Mammary epithelial cell (primary cell): ENCODE results near the gene TUT7.

Experiments
- CTCF ChIP-seq, 2 donors: IDR thresholded peaks in 1 of 2; conservative IDR thresholded peaks in 1 of 2; 2 replicates each; pipeline ENCODE4 v1.5.1; 2011 to 2012; ENCODE audit warnings: inconsistent platforms in 2 of 2, low read length in 2 of 2, mild to moderate bottlenecking in 2 of 2, control low read depth in 1 of 2, low read depth in 1 of 2; ENCODE audit not compliant: insufficient read depth in 1 of 2; ENCODE audit errors: extremely low read depth in 1 of 2
- EZH2 ChIP-seq: IDR thresholded peaks from 2 replicates; pipeline ENCODE4 v1.6.1; 2012; ENCODE audit warnings: low read length, inconsistent platforms, borderline replicate concordance

GRCh38 chr9:86256653-86257052 lies 97.6 kb downstream of the TUT7 start:
- TF ChIP-seq CTCF (conservative IDR thresholded peaks at IDR 0.05 in 1 of 2, IDR thresholded peaks at IDR 0.05 in 1 of 2; ENCODE audit: extremely low read depth in 1 of 2, insufficient read depth in 1 of 2, low read depth in 1 of 2, low read length in 2 of 2) (no peak), EZH2 (no peak)
